Measurements from ENCODE around the gene CSMD2.

The CSMD2 gene

DNA sequence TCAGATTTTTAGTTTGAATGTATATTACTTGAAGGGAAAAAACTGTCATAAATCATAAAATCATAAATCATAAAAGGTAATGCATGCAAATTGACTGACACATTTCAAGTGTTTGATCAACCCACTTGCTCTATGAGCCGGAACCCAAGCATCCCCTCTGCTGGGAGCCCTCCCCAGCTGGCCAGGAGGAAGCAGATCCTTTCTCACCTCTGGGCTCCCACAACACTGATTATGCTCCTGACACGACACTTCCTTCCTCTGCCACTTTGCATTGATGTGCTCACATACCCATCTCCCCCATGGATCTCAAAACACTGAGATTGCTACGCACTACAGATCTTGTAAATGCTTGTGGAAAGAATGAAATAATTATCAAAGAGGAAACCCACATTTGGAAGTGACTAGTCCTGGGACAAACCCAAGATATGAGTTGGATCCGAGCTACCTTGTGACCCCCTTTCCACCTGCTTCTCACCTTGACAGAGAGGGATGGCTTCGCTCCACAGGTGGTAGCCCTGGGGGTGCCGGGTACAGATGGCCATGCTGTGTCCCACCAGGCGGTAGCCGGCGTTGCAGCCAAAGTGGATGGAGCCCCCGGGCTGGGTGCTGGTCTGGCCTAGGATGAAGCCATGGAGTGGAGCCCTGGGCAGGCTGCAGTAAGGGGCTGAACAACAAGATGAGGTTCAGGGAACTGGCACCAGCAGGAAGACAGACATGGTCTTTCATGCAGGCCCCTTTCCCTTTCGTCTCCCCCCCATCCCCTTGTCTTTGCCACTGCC is 588.0 kb downstream of the CSMD2 start:
- H2AFZ ChIP-seq (ENCODE audit: low read length), result no peak overlapping the region
- DNase-seq, result no peak

DNA sequence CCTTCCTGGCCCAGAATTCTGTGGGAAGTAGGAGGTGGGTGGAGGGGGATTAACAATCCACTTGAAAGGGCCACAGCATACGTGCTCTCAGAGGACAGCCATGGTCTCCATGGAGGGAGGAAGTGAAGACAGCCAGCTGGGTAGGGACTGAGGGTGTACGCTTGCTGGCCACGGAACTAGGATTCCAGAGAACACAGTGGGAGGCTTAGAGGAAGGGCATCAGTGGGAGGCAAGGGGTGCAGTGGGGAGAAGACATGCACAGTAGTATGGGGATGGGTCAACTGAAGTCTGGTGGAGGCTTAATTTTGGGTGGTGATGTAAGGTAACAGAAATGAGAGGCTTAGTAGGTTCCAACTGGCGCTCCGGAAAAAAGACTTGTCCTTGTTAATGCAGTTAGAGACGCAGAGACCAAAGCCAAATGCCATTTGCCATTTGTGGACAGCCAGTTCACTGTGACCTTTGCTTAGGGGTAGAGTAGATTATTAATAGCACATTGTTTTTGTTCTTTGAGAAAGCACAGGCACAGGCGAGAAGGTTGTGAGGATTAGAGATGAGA is 589.6 kb downstream of the CSMD2 start:
- Histone ChIP-seq H3K27me3 (replicated peaks; ENCODE audit: insufficient read depth, low read length) (peaks cover 69% of the 10 kb centered on the region), H4K20me1 (ENCODE audit: insufficient read depth, low read length) (no peaks in the 10 kb centered on the region), H3K36me3 (replicated peaks; ENCODE audit: insufficient read depth, low read length) (no peaks in the 10 kb centered on the region), H3K9ac (ENCODE audit: low read length) (no peak overlapping the region), H3K4me2 (ENCODE audit: low read depth, low read length) (no peak overlapping the region), H3F3A (ENCODE audit: insufficient read depth, low read length) (no peaks in the 10 kb centered on the region), H3K79me2 (ENCODE audit: low read length) (no peaks in the 10 kb centered on the region), H3K4me3 (ENCODE audit: low read length) (no peak overlapping the region), H3K9me2 (replicated peaks; ENCODE audit: insufficient read depth, low read length) (no peaks in the 10 kb centered on the region), H3K27ac (ENCODE audit: low read length) (no peak overlapping the region), H3K4me1 (ENCODE audit: low read length) (no peaks in the 10 kb centered on the region), H3K9me3 (replicated peaks; ENCODE audit: insufficient read depth, low read length) (no peaks in the 10 kb centered on the region), H2AFZ (ENCODE audit: low read length) (no peak overlapping the region)
- TF ChIP-seq EZH2 (optimal IDR thresholded peaks at IDR 0.05; ENCODE audit: low read depth, low read length) (no peak), EZH2phosphoT487 (IDR thresholded peaks at IDR 0.05; ENCODE audit: low read length) (no peak)
- TF ChIP-seq, protein P1, sequence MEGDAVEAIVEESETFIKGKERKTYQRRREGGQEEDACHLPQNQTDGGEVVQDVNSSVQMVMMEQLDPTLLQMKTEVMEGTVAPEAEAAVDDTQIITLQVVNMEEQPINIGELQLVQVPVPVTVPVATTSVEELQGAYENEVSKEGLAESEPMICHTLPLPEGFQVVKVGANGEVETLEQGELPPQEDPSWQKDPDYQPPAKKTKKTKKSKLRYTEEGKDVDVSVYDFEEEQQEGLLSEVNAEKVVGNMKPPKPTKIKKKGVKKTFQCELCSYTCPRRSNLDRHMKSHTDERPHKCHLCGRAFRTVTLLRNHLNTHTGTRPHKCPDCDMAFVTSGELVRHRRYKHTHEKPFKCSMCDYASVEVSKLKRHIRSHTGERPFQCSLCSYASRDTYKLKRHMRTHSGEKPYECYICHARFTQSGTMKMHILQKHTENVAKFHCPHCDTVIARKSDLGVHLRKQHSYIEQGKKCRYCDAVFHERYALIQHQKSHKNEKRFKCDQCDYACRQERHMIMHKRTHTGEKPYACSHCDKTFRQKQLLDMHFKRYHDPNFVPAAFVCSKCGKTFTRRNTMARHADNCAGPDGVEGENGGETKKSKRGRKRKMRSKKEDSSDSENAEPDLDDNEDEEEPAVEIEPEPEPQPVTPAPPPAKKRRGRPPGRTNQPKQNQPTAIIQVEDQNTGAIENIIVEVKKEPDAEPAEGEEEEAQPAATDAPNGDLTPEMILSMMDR (IDR thresholded peaks at IDR 0.05; ENCODE audit: low read length), result no peak
- no peak for DNase-seq

More for the DNA sequence above, 588.0 kb downstream of the CSMD2 start:
- no peaks in the 10 kb centered on the region for H3K4me1 ChIP-seq (ENCODE audit: low read length)
- H3K4me3 ChIP-seq (ENCODE audit: low read length), result no peak overlapping the region
- no peak overlapping the region for H3K9ac ChIP-seq (ENCODE audit: low read length)
- no peak overlapping the region for H3K27ac ChIP-seq (ENCODE audit: low read length)
- no peaks in the 10 kb centered on the region for H3K36me3 ChIP-seq (replicated peaks; ENCODE audit: insufficient read depth, low read length)
- TF ChIP-seq EZH2 (optimal IDR thresholded peaks at IDR 0.05; ENCODE audit: low read depth, low read length) (no peak), EZH2phosphoT487 (IDR thresholded peaks at IDR 0.05; ENCODE audit: low read length) (no peak)
- TF ChIP-seq, protein P1 (IDR thresholded peaks at IDR 0.05; ENCODE audit: low read length), result no peak
- no peaks in the 10 kb centered on the region for H3K9me2 ChIP-seq (replicated peaks; ENCODE audit: insufficient read depth, low read length)
- H3K4me2 ChIP-seq (ENCODE audit: low read depth, low read length), result no peak overlapping the region
- H3F3A ChIP-seq (ENCODE audit: insufficient read depth, low read length), result no peaks in the 10 kb centered on the region
- H4K20me1 ChIP-seq (ENCODE audit: insufficient read depth, low read length), result no peaks in the 10 kb centered on the region
- peaks cover 70% of the 10 kb centered on the region for H3K27me3 ChIP-seq (replicated peaks; ENCODE audit: insufficient read depth, low read length)
- no peaks in the 10 kb centered on the region for H3K9me3 ChIP-seq (replicated peaks; ENCODE audit: insufficient read depth, low read length)
- H3K79me2 ChIP-seq (ENCODE audit: low read length), result no peaks in the 10 kb centered on the region

DNA sequence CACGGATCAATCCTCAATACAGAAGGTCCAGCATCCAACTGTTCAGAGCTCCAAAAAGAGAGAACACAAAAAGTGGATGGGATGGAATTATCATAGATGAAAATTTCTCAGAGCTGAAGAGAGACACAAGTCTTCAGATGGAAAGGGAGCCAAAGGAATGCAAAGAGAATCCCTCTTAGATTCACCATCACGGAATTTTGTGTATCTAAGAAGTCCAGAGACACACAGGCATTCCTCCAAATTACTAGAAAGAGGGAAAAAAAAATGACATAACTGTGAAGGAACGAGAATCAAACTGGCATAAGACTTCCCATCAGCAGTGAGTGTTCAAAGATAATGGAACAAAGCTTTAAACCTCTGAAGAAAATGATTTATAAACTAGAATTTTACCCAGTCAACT is 591.4 kb downstream of the CSMD2 start:
- Histone ChIP-seq H3K27ac (ENCODE audit: low read length) (no peak overlapping the region), H3K4me3 (ENCODE audit: low read length) (no peak overlapping the region), H3K4me2 (ENCODE audit: low read depth, low read length) (no peak overlapping the region), H3K79me2 (ENCODE audit: low read length) (no peaks in the 10 kb centered on the region), H3K9ac (ENCODE audit: low read length) (no peak overlapping the region), H3K4me1 (ENCODE audit: low read length) (no peaks in the 10 kb centered on the region), H3K36me3 (replicated peaks; ENCODE audit: insufficient read depth, low read length) (no peaks in the 10 kb centered on the region), H2AFZ (ENCODE audit: low read length) (no peak overlapping the region), H3F3A (ENCODE audit: insufficient read depth, low read length) (no peaks in the 10 kb centered on the region), H3K9me2 (replicated peaks; ENCODE audit: insufficient read depth, low read length) (no peaks in the 10 kb centered on the region), H3K27me3 (replicated peaks; ENCODE audit: insufficient read depth, low read length) (peaks cover 62% of the 10 kb centered on the region), H3K9me3 (replicated peaks; ENCODE audit: insufficient read depth, low read length) (no peaks in the 10 kb centered on the region), H4K20me1 (ENCODE audit: insufficient read depth, low read length) (no peaks in the 10 kb centered on the region)
- TF ChIP-seq, protein P1 (IDR thresholded peaks at IDR 0.05; ENCODE audit: low read length), result no peak
- TF ChIP-seq EZH2 (optimal IDR thresholded peaks at IDR 0.05; ENCODE audit: low read depth, low read length) (no peak), EZH2phosphoT487 (IDR thresholded peaks at IDR 0.05; ENCODE audit: low read length) (no peak)
- DNase-seq, result no peak

Measured in MM.1S (cell line).